ENCODE results near the gene PHF11.

The PHF11 gene

GRCh38 chr13:49495783-49496762 is at the start of gene PHF11:
Gene PHF11 (plus strand): TSS chr13:49495953. CDS start chr13:49496002, 49 bp downstream.
- peaks cover 43% of the 10 kb centered on the region for H3K36me3 Mint-ChIP-seq
- no peaks in the 10 kb centered on the region for H3K27me3 Mint-ChIP-seq
- CTCF ChIA-PET, result interaction anchor here (0.6 kb wide), 2 partner anchors 27 to 269 kb away, joined by 3 read pairs; no protein-coding TSS in a partner anchor
- H3K4me3 Mint-ChIP-seq, result peak within 1 kb of the TSS; percentile 96
- peak within 1 kb of the TSS; percentile 99 for H3K27ac Mint-ChIP-seq
- DNase-seq, result peak; percentile 92
- H3K9me3 Mint-ChIP-seq, result no peaks in the 10 kb centered on the region
- H3K4me1 Mint-ChIP-seq, result peaks cover 62% of the 10 kb centered on the region

- peaks cover 64% of the 10 kb centered on the region for H3K4me1 Mint-ChIP-seq
- no peak for DNase-seq
- H3K9me3 Mint-ChIP-seq, result no peaks in the 10 kb centered on the region
- no peaks in the 10 kb centered on the region for H3K27me3 Mint-ChIP-seq
- H3K27ac Mint-ChIP-seq, result peak overlapping the region; percentile 83
- peak overlapping the region; percentile 63 for H3K4me3 Mint-ChIP-seq
- CTCF ChIA-PET, result interaction anchor here (0.7 to 1.6 kb wide), 3 partner anchors 13 to 160 kb away, joined by 3 to 4 read pairs (median 3); no protein-coding TSS in a partner anchor
- peaks cover 25% of the 10 kb centered on the region for H3K36me3 Mint-ChIP-seq
Measured at GRCh38 chr13:49446473-49446872, 49.3 kb upstream of the PHF11 start.

GRCh38 chr13:49448753-49449152 is 47.0 kb upstream of the PHF11 start:
- no peaks in the 10 kb centered on the region for H3K27me3 Mint-ChIP-seq
- DNase-seq, result no peak
- no peak overlapping the region for H3K4me3 Mint-ChIP-seq
- no peak overlapping the region for H3K27ac Mint-ChIP-seq
- CTCF ChIA-PET, result no interaction called here
- H3K9me3 Mint-ChIP-seq, result no peaks in the 10 kb centered on the region
- H3K36me3 Mint-ChIP-seq, result peaks cover 31% of the 10 kb centered on the region
- H3K4me1 Mint-ChIP-seq, result peaks cover 60% of the 10 kb centered on the region

GRCh38 chr13:49450105-49450819 is 45.5 kb upstream of the PHF11 start:
- DNase-seq, result no peak
- no peaks in the 10 kb centered on the region for H3K9me3 Mint-ChIP-seq
- peaks cover 35% of the 10 kb centered on the region for H3K36me3 Mint-ChIP-seq
- no peak overlapping the region for H3K27ac Mint-ChIP-seq
- peaks cover 68% of the 10 kb centered on the region for H3K4me1 Mint-ChIP-seq
- CTCF ChIA-PET, result no interaction called here
- H3K4me3 Mint-ChIP-seq, result no peak overlapping the region
- no peaks in the 10 kb centered on the region for H3K27me3 Mint-ChIP-seq

- CTCF ChIA-PET, result interaction anchor here (0.6 to 0.7 kb wide), 2 partner anchors 10 to 166 kb away, joined by 4 read pairs; no protein-coding TSS in a partner anchor
- Mint-ChIP-seq H3K9me3 (no peaks in the 10 kb centered on the region), H3K4me1 (peaks cover 47% of the 10 kb centered on the region), H3K27me3 (no peaks in the 10 kb centered on the region), H3K27ac (peak overlapping the region; percentile 1), H3K4me3 (no peak overlapping the region), H3K36me3 (peaks cover 34% of the 10 kb centered on the region)
- no peak for DNase-seq
Measured at GRCh38 chr13:49452725-49453457, 42.9 kb upstream of the PHF11 start.

GRCh38 chr13:49453465-49453864 is 42.3 kb upstream of the PHF11 start:
- CTCF ChIA-PET, result interaction anchor here (0.7 kb wide), 1 partner anchor 167 kb away, joined by 4 read pairs; no protein-coding TSS in a partner anchor
- peaks cover 43% of the 10 kb centered on the region for H3K4me1 Mint-ChIP-seq
- no peak overlapping the region for H3K27ac Mint-ChIP-seq
- no peak for DNase-seq
- H3K9me3 Mint-ChIP-seq, result no peaks in the 10 kb centered on the region
- H3K36me3 Mint-ChIP-seq, result peaks cover 37% of the 10 kb centered on the region
- H3K27me3 Mint-ChIP-seq, result no peaks in the 10 kb centered on the region
- H3K4me3 Mint-ChIP-seq, result no peak overlapping the region

- Mint-ChIP-seq H3K4me1 (peaks cover 34% of the 10 kb centered on the region), H3K27ac (peak overlapping the region; percentile 76), H3K27me3 (no peaks in the 10 kb centered on the region), H3K36me3 (peaks cover 30% of the 10 kb centered on the region), H3K9me3 (no peaks in the 10 kb centered on the region), H3K4me3 (no peak overlapping the region)
- DNase-seq, result no peak
- CTCF ChIA-PET, result interaction anchor here (0.8 kb wide), 1 partner anchor 10 kb away, joined by 4 read pairs; no protein-coding TSS in a partner anchor
Measured at GRCh38 chr13:49454388-49455006, 41.3 kb upstream of the PHF11 start.

GRCh38 chr13:49455007-49455398 is 40.8 kb upstream of the PHF11 start:
- H3K27me3 Mint-ChIP-seq, result no peaks in the 10 kb centered on the region
- no peaks in the 10 kb centered on the region for H3K9me3 Mint-ChIP-seq
- peaks cover 31% of the 10 kb centered on the region for H3K4me1 Mint-ChIP-seq
- no peak for DNase-seq
- peak overlapping the region; percentile 20 for H3K27ac Mint-ChIP-seq
- no peak overlapping the region for H3K4me3 Mint-ChIP-seq
- H3K36me3 Mint-ChIP-seq, result peaks cover 26% of the 10 kb centered on the region
- CTCF ChIA-PET, result interaction anchor here (0.8 kb wide), 1 partner anchor 10 kb away, joined by 4 read pairs; no protein-coding TSS in a partner anchor

- CTCF ChIA-PET, result no interaction called here
- peaks cover 28% of the 10 kb centered on the region for H3K36me3 Mint-ChIP-seq
- DNase-seq, result no peak
- H3K9me3 Mint-ChIP-seq, result no peaks in the 10 kb centered on the region
- peaks cover 25% of the 10 kb centered on the region for H3K4me1 Mint-ChIP-seq
- H3K4me3 Mint-ChIP-seq, result no peak overlapping the region
- no peak overlapping the region for H3K27ac Mint-ChIP-seq
- no peaks in the 10 kb centered on the region for H3K27me3 Mint-ChIP-seq
Measured at GRCh38 chr13:49456156-49456555, 39.6 kb upstream of the PHF11 start.

- Mint-ChIP-seq H3K36me3 (peaks cover 36% of the 10 kb centered on the region), H3K4me1 (peaks cover 25% of the 10 kb centered on the region), H3K27me3 (no peaks in the 10 kb centered on the region), H3K4me3 (no peak overlapping the region), H3K9me3 (peaks cover 2% of the 10 kb centered on the region), H3K27ac (no peak overlapping the region)
- CTCF ChIA-PET, result no interaction called here
- no peak for DNase-seq
Measured at GRCh38 chr13:49457221-49457620, 38.5 kb upstream of the PHF11 start.

GRCh38 chr13:49459580-49459979 is 36.2 kb upstream of the PHF11 start:
- Mint-ChIP-seq H3K27ac (no peak overlapping the region), H3K27me3 (no peaks in the 10 kb centered on the region), H3K9me3 (peaks cover 11% of the 10 kb centered on the region), H3K4me1 (peaks cover 8% of the 10 kb centered on the region), H3K36me3 (peaks cover 42% of the 10 kb centered on the region), H3K4me3 (no peak overlapping the region)
- no peak for DNase-seq
- CTCF ChIA-PET, result interaction anchor here (0.8 to 1.5 kb wide), 2 partner anchors 10 to 16 kb away, joined by 3 to 4 read pairs; no protein-coding TSS in a partner anchor

GRCh38 chr13:49464085-49464484 is 31.7 kb upstream of the PHF11 start:
- no peaks in the 10 kb centered on the region for H3K4me1 Mint-ChIP-seq
- H3K36me3 Mint-ChIP-seq, result peaks cover 50% of the 10 kb centered on the region
- H3K4me3 Mint-ChIP-seq, result no peak overlapping the region
- CTCF ChIA-PET, result no interaction called here
- H3K27me3 Mint-ChIP-seq, result no peaks in the 10 kb centered on the region
- no peak for DNase-seq
- no peak overlapping the region for H3K27ac Mint-ChIP-seq
- peaks cover 11% of the 10 kb centered on the region for H3K9me3 Mint-ChIP-seq

- H3K27ac Mint-ChIP-seq, result no peak overlapping the region
- H3K36me3 Mint-ChIP-seq, result peaks cover 57% of the 10 kb centered on the region
- CTCF ChIA-PET, result no interaction called here
- H3K4me3 Mint-ChIP-seq, result no peak overlapping the region
- no peak for DNase-seq
- H3K27me3 Mint-ChIP-seq, result no peaks in the 10 kb centered on the region
- no peaks in the 10 kb centered on the region for H3K4me1 Mint-ChIP-seq
- H3K9me3 Mint-ChIP-seq, result peaks cover 11% of the 10 kb centered on the region
Measured at GRCh38 chr13:49464621-49465325, 31.0 kb upstream of the PHF11 start.
